DMS53 treated with DMSO at 0.1 percent for 48 hours (cell line): ENCODE results near the gene EFNA2.
A peak's percentile ranks its signal among the peaks of the same experiment; 100 is the strongest.

Source experiments
- DNase-seq: peaks from one replicate; lab custom pipeline; 2025; ENCODE audit not compliant: unreplicated experiment; lab: John Stamatoyannopoulos, UW

EFNA2 gene

DNA sequence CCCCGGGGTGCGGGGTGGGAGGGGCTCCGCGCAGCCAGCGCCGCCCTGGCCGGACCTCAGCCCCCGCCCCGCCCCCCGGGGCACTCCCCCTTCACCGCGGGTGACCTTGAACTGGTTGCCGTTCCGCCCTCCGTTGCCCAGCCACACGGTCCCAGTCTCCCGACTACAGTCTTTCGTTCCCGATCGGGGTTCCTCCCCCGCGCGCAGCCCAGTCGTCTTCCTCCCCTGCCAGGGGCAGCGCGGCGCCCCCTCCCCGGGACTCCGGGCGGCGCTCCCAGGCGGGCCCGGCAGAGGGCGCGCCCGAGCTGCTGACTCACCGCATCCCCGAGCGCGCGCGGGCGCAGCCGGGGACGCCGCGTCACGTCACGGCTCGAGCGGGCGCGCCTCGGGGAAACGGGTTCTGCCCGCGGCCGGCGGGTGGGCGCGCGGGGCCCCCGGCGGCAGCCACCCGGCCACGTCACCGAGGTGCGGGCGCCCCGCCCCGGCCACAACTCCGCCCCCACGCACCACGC, 36.8 kb upstream of the EFNA2 start:
- DNase-seq: peak; percentile 52

DNA sequence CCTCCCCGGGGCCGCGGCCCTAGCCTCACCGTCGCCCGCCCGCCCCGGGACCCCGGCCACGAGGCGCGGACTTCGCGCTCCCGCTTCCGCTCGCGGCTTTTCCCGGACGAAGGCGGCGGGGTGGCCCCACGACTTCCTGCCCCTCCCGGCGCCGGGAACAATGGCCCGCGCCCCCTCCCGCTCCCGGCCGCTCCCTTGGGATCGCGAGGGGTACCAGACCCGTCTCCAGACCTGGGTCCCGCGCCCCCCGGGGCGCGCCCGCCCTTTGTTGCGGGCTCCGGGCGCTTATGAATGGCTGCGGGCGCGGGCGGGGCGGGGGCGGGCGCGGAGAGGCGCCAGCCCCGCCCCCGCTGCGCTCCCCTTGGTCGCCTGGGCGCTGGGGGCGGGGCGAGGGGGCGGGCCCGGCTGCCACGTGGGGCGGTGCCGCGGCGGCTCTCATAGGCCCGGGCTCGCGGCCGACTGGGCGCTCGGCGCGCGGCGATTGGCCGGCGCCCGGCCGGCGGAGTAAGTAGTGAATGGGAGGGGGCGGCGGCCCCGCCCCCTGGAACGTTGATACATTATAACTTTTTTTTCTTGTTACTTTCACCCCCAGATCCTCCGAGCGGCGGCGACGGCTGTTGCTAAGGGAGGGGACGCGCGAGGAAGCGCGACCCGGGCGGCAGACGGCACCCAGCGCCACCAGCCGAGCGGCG, 36.2 kb upstream of the EFNA2 start:
- DNase-seq: peak; percentile 38

DNA sequence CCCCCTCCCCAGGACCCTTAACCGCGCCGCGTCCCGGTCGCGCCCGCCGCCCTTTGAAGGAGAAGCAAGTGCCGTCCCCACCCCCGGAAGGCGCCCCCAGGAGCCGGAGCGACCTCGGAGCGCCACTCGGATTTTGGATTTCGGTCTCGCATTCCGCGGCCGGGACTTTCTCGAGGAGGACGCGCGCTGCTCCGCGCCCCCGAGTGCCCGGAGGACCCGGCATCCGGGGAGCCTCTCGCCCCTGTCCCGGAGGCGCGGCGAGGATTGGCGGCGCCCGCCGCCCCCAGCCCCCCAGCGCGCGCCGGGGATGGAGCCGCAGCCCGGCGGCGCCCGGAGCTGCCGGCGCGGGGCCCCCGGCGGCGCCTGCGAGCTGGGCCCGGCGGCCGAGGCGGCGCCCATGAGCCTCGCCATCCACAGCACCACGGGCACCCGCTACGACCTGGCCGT, 35.7 kb upstream of the EFNA2 start:
- DNase-seq: no peak

DNA sequence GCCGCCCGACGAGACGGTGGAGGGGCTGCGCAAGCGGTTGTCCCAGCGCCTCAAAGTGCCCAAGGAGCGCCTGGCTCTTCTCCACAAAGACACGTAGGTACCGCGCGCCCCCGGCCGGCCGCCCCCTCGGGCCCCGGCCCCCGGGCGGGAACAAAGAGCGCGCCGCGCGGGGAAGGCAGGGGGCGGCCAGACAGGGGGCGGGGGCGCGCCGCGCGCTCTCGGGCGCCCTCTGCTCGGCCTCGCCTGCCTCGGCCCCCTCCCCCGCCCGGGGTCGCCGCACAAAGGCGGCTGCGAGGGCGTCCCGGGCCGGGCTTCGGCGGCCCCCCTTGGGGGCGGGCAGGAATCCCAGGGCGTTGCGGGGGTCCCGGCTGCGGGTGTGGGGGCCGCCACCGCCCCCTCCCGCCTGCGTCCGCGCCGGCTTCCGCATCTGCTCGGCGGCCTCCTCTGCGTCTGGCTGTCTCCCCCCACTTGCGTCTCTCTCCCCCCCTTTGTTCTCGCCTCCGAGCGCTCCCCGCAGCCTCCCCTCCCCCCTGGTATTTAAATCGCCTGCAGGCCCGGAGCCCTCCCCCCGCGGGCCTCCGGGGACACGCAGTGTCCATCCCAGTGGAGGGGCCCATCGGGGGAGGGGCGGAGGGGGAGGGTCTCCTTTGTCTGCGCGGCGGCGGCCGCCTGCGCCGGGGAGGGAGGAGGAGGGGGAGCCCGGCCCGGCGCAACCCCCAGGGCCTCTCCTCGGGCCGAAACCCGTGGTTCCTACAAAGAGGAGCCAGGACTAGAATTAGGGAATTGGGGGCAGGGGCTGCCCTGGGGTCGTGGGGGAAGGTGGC, 35.0 kb upstream of the EFNA2 start:
- no peak for DNase-seq

DNA sequence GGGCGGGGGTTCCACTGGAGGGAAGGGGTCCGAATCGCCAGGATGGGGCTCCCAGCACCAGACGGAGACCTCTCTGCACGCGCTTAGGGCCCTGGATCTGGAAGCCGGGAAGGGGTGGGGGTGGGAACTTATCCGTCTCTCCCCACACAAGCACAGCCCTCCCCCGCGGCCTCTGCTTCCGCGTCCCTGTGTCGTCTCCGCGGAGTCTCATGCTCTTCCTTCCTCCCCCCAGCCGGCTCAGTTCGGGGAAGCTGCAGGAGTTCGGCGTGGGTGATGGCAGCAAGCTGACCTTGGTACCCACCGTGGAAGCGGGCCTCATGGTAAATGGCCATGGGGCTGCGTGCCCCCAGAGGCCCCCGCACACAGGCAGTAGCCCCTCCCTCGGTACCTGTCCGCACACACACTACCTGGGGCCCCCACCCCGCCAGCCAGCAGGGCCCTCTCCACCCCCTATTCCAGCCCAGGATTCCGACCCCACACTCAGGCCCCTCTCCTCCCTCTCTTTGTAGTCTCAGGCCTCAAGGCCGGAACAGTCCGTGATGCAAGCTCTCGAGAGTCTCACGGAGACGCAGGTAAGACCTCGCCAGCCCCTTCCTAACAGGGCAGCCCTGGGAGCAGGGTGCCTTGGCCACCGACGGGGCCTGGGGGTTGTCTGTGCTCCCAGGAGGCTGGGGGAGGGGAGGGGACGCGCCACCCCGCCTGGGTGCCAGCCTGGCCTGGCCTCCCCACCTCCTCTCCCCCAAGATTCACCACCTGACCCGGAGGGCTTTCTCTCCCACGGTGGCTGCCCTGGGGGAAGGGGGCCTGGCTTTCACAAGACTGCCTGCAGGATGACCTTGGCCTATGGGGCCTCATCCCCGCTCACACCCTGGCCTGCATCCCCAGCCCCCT, 34.1 kb upstream of the EFNA2 start:
- no peak for DNase-seq

DNA sequence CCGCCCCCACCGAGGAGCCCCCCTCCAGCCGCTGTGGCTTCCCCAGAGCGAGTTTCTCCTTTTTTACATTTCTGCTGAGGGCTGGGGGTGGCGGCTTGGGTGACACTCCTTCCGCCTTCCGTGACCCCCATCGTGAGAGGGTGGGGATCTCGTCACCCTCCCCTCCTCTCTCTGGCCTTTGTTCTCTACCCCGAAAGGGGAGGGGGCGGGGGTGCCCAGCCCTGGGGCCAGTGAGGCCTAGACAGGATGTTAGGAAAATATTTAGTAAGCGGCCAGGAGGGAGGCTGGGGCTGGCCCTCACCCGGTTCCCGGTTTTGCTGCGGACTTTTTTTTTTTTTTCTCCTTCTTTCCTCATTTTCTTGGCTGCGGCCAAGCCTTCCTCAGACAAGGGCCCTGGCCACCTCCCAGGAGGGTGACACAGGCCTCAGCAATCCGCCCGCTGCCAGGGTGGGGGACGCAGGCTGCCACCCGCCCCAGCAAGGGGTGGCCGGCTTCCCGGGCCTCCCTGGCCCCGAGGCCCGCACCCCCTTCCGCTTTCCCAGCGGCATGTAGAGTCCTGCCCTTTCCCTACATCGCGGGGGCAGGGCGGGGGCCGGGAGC, 33.4 kb upstream of the EFNA2 start:
- no peak for DNase-seq

DNA sequence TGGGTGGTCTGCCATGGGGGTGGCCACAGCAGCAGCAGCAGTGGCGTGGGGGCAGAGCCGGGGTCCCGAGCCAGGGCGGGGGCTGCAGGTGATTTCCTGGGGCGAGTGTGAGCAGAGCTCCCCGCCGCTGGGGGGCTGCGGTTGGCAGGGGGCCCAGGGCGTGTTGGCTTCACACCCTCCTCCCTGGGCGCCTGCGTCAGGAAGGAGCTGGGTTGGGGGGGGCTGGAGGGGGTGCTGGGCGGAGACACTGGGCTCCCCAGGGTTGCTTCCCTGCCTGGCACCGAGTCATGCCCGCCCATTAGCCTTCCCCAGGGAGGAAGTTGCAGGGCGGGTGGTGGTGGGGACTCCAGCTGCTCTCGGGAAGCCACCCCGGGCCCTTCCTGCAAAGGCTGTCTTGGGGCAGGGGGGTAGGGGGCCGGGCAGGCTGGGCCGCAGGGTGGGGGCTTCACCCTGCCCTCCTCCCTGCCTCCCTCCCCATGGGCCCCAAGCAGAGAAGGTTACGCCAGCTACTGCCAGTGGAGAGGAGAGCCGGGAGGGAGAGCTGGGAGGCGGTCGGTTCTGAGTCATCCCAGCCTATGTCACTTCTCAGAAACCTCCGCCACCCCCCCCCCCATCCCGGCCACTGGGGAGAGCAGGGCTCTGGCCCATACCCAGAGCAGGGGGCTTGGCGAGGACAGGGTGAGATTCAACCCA, 32.7 kb upstream of the EFNA2 start:
- DNase-seq: no peak

DNA sequence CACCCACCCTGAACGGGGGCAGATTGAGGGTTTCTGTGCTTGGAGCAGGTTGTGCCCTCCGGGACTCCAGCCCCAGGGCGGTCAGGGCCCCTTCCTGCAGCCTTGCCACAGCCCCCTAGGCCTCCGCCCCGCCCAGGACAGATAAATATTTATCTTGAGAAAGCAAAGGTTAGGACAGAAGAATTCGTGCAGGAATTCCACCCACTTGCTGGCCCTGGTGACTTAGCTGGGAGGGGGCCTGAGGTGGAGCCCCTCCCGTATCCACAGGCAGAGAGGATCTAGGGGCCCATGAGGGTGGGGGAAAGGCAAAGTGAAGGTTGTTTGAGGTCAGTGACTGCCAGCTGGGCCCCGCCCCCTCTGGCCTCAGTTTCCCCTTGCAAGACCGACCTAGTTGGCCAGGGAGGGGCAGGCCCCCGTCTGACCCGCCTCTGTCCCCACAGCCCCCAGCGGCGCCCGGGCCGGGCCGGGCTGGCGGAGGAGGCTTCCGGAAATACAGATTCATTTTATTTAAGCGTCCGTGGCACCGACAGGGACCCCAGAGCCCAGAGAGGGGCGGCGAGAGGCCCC, 32.1 kb upstream of the EFNA2 start:
- no peak for DNase-seq

DNA sequence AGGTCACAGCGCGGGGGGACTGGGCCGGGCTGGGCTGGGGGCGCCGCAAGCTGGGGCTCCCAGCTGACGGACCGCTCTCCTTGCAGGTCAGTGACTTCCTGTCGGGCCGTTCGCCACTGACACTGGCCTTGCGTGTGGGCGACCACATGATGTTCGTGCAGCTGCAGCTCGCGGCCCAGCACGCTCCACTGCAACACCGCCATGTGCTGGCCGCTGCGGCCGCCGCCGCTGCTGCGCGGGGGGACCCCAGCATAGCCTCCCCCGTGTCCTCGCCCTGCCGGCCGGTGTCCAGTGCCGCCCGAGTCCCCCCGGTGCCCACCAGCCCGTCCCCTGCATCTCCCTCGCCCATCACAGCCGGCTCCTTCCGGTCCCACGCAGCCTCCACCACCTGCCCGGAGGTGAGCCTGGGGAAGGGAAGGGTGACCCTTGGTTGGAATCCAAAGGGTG, 31.6 kb upstream of the EFNA2 start:
- DNase-seq: no peak

DNA sequence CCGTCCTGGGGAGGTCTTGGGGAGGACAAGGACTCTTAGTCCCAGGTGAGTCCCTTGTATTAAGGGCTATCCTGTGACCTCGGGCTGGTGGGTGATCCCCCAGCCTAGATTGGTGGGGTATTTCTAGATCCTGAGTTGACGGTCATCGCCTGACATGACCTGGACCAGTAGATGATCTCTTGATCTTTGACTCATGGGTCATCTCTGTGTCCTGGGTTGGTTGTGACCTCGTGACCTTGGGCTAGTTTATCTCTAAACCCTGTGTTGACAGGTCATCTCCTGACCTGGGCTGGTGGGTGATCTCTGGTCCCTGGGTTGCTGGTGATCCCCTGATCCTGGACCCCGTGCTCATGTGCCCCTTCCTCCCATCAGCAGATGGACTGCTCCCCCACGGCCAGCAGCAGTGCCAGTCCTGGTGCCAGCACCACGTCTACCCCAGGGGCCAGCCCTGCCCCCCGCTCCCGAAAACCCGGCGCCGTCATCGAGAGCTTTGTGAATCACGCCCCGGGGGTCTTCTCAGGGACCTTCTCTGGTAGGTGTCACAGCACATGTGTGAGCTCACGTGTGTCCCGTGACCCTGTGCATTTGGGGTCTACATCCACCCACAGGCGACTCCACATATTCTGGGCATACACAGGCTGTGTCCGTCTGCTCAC, 31.0 kb upstream of the EFNA2 start:
- DNase-seq: no peak

DNA sequence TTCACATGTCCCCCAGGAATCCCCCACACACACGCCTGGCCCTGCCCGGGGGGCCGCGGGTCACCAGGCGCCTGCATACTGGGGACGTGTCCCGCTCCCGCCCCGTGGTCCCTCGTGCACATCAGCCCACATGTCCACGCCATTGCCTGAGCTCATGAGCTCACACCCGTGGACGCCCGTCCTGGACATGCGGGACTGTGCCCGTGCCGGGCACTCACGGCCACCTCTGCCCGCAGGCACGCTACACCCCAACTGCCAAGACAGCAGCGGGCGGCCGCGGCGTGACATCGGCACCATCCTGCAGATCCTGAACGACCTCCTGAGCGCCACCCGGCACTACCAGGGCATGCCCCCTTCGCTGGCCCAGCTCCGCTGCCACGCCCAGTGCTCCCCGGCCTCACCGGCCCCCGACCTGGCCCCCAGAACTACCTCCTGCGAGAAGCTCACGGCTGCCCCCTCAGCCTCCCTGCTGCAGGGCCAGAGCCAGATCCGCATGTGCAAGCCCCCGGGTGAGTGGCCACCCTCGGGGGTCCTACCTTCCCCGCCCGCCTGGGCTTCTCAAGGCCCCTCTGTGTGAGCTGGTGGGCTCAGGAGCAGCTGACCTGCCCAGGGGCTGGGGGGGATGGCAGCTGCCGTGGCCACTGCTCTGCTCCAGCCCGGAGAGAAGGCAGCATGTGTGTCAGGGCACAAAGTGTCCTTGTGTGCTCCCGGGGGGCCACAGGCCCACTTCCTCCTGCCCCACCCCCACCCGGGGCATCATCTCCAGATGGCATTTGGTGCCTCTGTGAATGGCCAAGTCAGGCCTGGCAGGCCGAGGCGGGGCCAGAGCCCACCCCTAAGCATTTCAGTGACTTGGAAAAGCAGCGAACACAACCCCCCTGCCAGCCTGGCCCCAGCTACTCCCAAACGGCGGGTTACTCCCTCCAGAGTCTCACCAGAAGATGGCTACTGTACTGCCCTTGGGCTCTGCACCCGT, 30.2 kb upstream of the EFNA2 start:
- no peak for DNase-seq

DNA sequence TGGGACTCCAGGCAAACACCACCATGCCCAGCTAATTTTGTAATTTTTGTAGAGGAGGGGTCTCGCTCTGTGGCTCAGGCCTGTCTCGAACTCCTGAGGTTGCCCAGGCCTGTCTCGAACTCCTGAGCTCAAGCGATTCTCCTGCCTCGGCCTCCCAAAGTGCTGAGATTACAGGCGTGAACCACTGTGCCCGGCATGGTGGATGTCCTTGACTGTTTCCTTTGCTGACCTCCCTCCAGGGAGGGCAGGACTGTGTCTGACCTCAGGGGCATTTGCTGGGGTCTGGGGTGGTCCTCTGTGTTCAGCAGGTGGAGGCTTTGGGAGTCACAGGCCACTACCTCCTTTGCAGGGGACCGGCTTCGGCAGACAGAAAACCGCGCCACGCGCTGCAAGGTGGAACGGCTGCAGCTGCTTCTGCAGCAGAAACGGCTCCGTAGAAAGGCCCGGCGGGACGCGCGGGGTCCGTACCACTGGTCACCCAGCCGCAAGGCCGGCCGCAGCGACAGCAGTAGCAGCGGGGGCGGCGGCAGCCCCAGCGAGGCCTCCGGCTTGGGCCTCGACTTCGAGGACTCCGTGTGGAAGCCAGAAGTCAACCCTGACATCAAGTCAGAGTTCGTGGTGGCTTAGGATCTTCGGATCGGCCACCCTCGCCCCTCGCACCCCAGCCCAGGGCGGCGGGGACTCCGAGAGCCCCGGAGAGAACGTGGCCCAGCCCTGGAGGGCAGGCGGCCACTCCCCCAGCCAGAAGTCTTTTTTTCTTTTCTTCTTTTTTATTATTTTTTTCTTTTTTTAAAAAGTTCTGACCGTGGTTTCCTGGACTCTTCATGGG, 28.8 kb upstream of the EFNA2 start:
- DNase-seq: no peak

DNA sequence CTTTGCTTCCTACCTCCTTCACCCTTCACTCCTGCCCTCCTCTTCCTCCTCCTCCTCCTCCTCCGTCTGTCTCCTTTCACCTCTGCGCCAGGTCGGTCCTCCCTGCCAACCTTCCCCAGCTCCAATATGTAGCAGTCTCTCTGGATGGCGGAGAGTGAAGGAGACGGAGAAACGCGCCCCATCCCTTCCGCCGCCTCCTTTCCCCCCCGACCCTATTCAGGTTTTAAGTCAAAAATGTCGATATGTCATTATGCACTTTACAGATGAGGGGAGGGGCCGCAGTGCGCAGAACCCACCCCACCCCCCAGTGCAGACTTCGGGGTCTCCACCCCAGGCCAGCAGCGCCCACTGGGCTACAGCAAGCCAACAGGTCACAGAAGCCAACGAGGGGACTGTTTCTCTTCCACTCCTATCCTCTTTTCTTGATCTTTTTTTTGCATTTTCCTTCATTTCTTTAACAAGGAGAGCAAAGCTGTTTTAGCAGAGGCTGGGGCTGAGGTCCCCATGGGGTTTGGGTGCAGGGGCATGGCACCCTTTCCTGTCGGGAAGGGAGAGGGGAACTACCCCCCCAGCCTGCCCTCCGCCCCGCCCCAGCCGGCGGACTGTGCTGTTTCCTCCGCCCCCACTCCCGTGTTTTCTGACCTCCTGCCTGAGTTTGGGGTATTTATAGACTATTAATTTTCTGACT, 28.1 kb upstream of the EFNA2 start:
- no peak for DNase-seq

DNA sequence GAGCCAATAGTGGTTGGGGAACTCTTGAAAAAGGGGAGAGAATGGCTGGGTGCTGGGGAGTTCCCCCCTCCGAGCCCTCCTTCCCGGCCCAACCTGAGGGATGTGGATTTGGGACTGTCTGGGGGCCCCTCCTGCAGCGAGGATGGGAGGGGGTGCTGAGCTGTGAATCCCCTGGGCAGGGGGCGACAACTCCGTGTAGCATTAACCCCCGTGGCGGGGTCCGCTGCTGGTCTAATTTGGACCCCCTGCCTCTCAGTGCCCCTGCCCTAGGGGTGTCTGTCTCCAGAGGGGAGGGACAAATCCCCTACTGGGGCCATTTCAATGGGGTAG, 27.5 kb upstream of the EFNA2 start:
- no peak for DNase-seq

DNA sequence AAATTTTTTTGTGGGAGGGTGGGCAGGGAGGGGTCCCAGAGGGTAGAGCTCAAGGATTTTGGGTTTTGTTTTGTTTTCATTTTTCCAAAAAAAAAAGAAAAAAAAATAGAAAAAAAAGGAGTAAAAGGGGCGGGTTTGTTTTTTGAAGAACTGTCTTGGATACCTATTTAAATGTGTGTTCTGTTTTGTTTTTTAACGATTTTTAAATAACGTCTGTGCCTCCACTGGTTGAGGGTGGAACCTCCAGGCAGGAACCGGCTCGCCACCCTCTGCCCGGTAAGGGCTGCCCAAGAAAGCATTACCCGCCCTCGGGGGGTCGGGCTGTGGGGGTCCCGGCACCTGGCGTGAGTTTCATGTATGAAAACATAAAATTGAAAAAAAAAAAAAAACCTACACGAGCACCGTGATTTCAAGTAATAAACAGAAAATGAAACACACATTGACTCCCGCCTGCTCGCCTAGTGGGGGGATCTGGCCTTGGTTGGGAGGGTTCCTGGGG, 26.9 kb upstream of the EFNA2 start:
- no peak for DNase-seq

DNA sequence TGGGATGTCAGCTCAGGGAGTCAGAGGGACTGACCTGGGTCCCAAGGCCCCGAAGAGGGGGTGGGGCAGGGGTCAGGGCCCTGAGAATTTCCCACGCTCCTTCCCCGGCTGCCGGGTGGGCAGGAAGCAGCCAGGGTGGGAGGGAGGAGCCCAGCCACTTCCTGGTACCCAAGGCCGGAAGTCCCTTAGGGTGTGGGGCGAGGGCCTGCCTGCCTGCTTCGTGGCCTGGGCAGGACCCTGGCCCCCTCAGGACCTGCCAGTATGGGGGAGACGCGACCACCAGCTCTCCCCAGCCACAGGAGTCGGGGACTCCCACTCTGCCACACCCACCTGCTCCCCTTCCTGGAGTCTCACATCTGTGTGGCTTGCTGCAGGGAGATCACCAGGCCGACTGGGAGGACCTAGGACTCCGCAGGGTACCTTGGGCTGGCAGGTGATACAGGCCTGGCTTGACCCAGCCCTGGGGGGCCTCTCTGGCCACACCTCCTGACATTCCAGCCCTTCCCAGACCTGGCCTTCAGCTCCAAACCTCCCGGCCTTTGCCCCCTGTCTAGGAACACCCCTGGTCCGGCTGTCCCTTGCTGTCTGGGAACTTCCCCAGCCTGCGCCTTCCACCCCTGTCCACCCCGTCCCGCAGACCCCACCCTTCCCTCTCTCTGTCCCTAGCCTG, 26.3 kb upstream of the EFNA2 start:
- no peak for DNase-seq
